Sigmoid colon (tissue), 3 donors: Measurements from ENCODE around the gene TRERF1.

Experiments used
- POLR2A ChIP-seq, 2 donors: fragments of 450-650 bp; IDR thresholded peaks; one replicate each; pipeline ENCODE4 v1.6.1; 2016; ENCODE audit warnings: antibody characterized with exemption in 2 of 2, mild to moderate bottlenecking in 2 of 2, moderate library complexity in 2 of 2
- TF ChIP-seq, protein P1 (sequence below), 4 experiments: fragments of 450-650 bp in 3 of 4; fragments of 200-600 bp in 1 of 4; IDR thresholded peaks; one replicate each; pipeline ENCODE4 v1.5.1; 2016 to 2019; ENCODE audit warnings: antibody characterized with exemption in 4 of 4, mild to moderate bottlenecking in 3 of 4, moderate library complexity in 2 of 4

DNA sequence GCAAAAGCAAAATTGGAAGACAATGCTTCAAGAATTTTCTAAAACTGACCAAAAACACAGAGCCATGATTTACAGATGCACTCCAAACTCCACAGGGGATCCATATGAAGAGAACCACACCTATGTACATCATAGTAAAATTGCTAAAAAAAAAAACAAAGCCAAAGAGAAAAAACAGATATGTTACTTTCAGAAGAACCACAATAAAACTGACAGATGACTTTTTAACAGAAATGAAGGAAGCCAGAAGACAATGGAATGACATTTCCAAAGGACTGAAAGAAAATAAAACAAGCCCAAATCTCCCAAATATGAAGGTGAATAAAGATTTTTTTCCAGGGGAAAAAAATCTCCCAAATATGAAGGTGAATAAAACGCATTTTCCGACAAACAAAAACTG lies 17.5 kb downstream of the TRERF1 start:
- TF ChIP-seq POLR2A (IDR thresholded peaks at IDR 0.05) = no peak
- TF ChIP-seq, protein P1, sequence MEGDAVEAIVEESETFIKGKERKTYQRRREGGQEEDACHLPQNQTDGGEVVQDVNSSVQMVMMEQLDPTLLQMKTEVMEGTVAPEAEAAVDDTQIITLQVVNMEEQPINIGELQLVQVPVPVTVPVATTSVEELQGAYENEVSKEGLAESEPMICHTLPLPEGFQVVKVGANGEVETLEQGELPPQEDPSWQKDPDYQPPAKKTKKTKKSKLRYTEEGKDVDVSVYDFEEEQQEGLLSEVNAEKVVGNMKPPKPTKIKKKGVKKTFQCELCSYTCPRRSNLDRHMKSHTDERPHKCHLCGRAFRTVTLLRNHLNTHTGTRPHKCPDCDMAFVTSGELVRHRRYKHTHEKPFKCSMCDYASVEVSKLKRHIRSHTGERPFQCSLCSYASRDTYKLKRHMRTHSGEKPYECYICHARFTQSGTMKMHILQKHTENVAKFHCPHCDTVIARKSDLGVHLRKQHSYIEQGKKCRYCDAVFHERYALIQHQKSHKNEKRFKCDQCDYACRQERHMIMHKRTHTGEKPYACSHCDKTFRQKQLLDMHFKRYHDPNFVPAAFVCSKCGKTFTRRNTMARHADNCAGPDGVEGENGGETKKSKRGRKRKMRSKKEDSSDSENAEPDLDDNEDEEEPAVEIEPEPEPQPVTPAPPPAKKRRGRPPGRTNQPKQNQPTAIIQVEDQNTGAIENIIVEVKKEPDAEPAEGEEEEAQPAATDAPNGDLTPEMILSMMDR (IDR thresholded peaks at IDR 0.05) = no peak
